Activated T-cell treated with anti-CD3 and anti-CD28 coated beads for 4 hours (primary cell): ENCODE results near the gene HAND1.
"Not testable (repeated sequence)": the region's sequence is repeated elsewhere in the genome, so short reads cannot be mapped to it uniquely, and the experiment has no call there.

Source experiments
- DNase-seq: peaks from one replicate; pipeline ENCODE4 v3.0.0-alpha.2; 2020

HAND1 gene

GRCh38 chr5:154478224-154478565 lies at the start of gene HAND1:
HAND1 (minus strand) TSS chr5:154478227; CDS start chr5:154478008, 219 bp downstream.
- DNase-seq, result no peak

- no peak for DNase-seq
Measured at GRCh38 chr5:154526231-154527226, 48.5 kb upstream of the HAND1 start.

GRCh38 chr5:154524859-154525258 lies 46.8 kb upstream of the HAND1 start:
- DNase-seq, result no peak

GRCh38 chr5:154524181-154524580 lies 46.2 kb upstream of the HAND1 start:
- DNase-seq, result no peak

GRCh38 chr5:154523709-154524108 lies 45.7 kb upstream of the HAND1 start:
- DNase-seq, result no peak

GRCh38 chr5:154523104-154523503 lies 45.1 kb upstream of the HAND1 start:
- no peak for DNase-seq

GRCh38 chr5:154522284-154522683 lies 44.3 kb upstream of the HAND1 start:
- no peak for DNase-seq

GRCh38 chr5:154521756-154522155 lies 43.7 kb upstream of the HAND1 start:
- DNase-seq, result no peak

GRCh38 chr5:154520861-154521453 lies 42.9 kb upstream of the HAND1 start:
- DNase-seq, result no peak

GRCh38 chr5:154519359-154519758 lies 41.3 kb upstream of the HAND1 start:
- DNase-seq, result no peak

- no peak for DNase-seq
Measured at GRCh38 chr5:154518438-154518867, 40.4 kb upstream of the HAND1 start.

GRCh38 chr5:154517810-154518437 lies 39.9 kb upstream of the HAND1 start:
- DNase-seq, result no peak

GRCh38 chr5:154517181-154517580 lies 39.2 kb upstream of the HAND1 start:
- no peak for DNase-seq

- DNase-seq, result no peak
Measured at GRCh38 chr5:154516475-154516874, 38.4 kb upstream of the HAND1 start.

GRCh38 chr5:154515488-154515887 lies 37.5 kb upstream of the HAND1 start:
- DNase-seq, result not testable (repeated sequence)

- no peak for DNase-seq
Measured at GRCh38 chr5:154514331-154514730, 36.3 kb upstream of the HAND1 start.

- DNase-seq, result no peak
Measured at GRCh38 chr5:154513669-154514084, 35.6 kb upstream of the HAND1 start.

GRCh38 chr5:154511984-154512383 lies 34.0 kb upstream of the HAND1 start:
- no peak for DNase-seq

GRCh38 chr5:154509784-154510555 lies 31.9 kb upstream of the HAND1 start:
- no peak for DNase-seq

- DNase-seq, result no peak
Measured at GRCh38 chr5:154508114-154508513, 30.1 kb upstream of the HAND1 start.

GRCh38 chr5:154506716-154507080 lies 28.7 kb upstream of the HAND1 start:
- no peak for DNase-seq

GRCh38 chr5:154506049-154506715 lies 28.2 kb upstream of the HAND1 start:
- DNase-seq, result no peak
